HepG2 (cell line): ENCODE results near the gene NCF4. TPM values are rescaled to one million over a fixed set of nuclear protein-coding genes. Genes with fewer than 3 reads are reported as not detected.

Experiments
- ATF5 ChIP-seq: sonication (generic); formaldehyde crosslinking; IDR thresholded peaks from 2 replicates; pipeline ENCODE4 v1.4.0; 2020; ENCODE audit warnings: mild to moderate bottlenecking, low read depth, missing genetic modification reagents
- ATRX ChIP-seq: sonication (generic); formaldehyde crosslinking; IDR thresholded peaks from 2 replicates; pipeline ENCODE4 v1.4.0; 2020; ENCODE audit warnings: missing genetic modification reagents, borderline replicate concordance
- CC2D1A ChIP-seq: sonication (generic); formaldehyde crosslinking; IDR thresholded peaks from 2 replicates; pipeline ENCODE4 v1.8.1; 2023; ENCODE audit warnings: mild to moderate bottlenecking, missing genetic modification reagents
- GABPA ChIP-seq, 2 experiments: IDR thresholded peaks; 2 replicates each; pipeline ENCODE4 v1.6.1; 2011 to 2016; ENCODE audit warnings: low read depth in 2 of 2, low read length in 1 of 2, missing biosample characterization in 1 of 2, missing genetic modification characterization in 1 of 2
- GTF2F1 ChIP-seq: fragments of 150-350 bp; IDR thresholded peaks from 2 replicates; pipeline ENCODE4 v1.6.1; 2014; ENCODE audit warnings: low read length
- HES4 ChIP-seq: sonication (generic); formaldehyde crosslinking; IDR thresholded peaks from 2 replicates; pipeline ENCODE4 v1.9.0; 2021; ENCODE audit warnings: mild to moderate bottlenecking, missing genetic modification reagents, borderline replicate concordance
- MLXIP ChIP-seq: sonication (generic); formaldehyde crosslinking; IDR thresholded peaks from 2 replicates; pipeline ENCODE4 v1.9.0; 2021; ENCODE audit warnings: missing genetic modification reagents, borderline replicate concordance
- MTA1 ChIP-seq: sonication (generic); formaldehyde crosslinking; IDR thresholded peaks from 2 replicates; pipeline ENCODE4 v1.4.0; 2020; ENCODE audit warnings: missing genetic modification reagents, mild to moderate bottlenecking, borderline replicate concordance
- NFAT5 ChIP-seq: sonication (generic); formaldehyde crosslinking; IDR thresholded peaks from 2 replicates; pipeline ENCODE4 v1.4.0; 2020; ENCODE audit warnings: missing genetic modification reagents
- POLR2AphosphoS2 ChIP-seq: IDR thresholded peaks from 2 replicates; pipeline ENCODE4 v1.6.1; 2011; ENCODE audit warnings: low read depth, low read length, improper control_type of control experiment
- REXO4 ChIP-seq: sonication (generic); formaldehyde crosslinking; IDR thresholded peaks from 2 replicates; pipeline ENCODE4 v1.8.0; 2022; ENCODE audit warnings: missing genetic modification reagents, mild to moderate bottlenecking, borderline replicate concordance
- SNAI1 ChIP-seq: sonication (generic); formaldehyde crosslinking; IDR thresholded peaks from 2 replicates; pipeline ENCODE4 v1.5.0; 2020; ENCODE audit warnings: mild to moderate bottlenecking, missing genetic modification reagents, borderline replicate concordance
- TSC22D2 ChIP-seq: sonication (generic); formaldehyde crosslinking; IDR thresholded peaks from 2 replicates; pipeline ENCODE4 v1.5.1; 2020; ENCODE audit warnings: missing genetic modification reagents, mild to moderate bottlenecking, borderline replicate concordance
- ZBTB2 ChIP-seq: sonication (generic); formaldehyde crosslinking; IDR thresholded peaks from 2 replicates; pipeline ENCODE4 v1.8.0; 2022; ENCODE audit warnings: low read depth, missing genetic modification reagents
- ZKSCAN8 ChIP-seq: IDR thresholded peaks from 2 replicates; pipeline ENCODE4 v1.6.1; 2016; ENCODE audit warnings: borderline replicate concordance, missing genetic modification reagents, missing compliant biosample characterization
- ZNF282 ChIP-seq: fragments of 450-650 bp; IDR thresholded peaks from 2 replicates; pipeline ENCODE4 v1.6.1; 2018; ENCODE audit not compliant: partially characterized antibody
- ZNF468 ChIP-seq: sonication (generic); formaldehyde crosslinking; IDR thresholded peaks from 2 replicates; pipeline ENCODE4 v1.8.0; 2022; ENCODE audit warnings: mild to moderate bottlenecking, moderate library complexity, missing genetic modification reagents
- ZNF589 ChIP-seq: sonication (generic); formaldehyde crosslinking; conservative IDR thresholded peaks from 2 replicates; pipeline ENCODE4 v1.8.0; 2022; ENCODE audit warnings: mild to moderate bottlenecking, moderate library complexity, missing genetic modification reagents
- ZNF839 ChIP-seq: sonication (generic); formaldehyde crosslinking; IDR thresholded peaks from 2 replicates; pipeline ENCODE4 v1.4.0; 2020; ENCODE audit warnings: missing genetic modification reagents, mild to moderate bottlenecking, borderline replicate concordance
- polyA plus RNA-seq, 8 experiments: library from polyadenylated mRNA; depleted of rRNA in 3 of 8; stranded (reverse) in 7 of 8; unstranded in 1 of 8; fragments of >200 nt; fragmentation: Illumina TruSeq in 4 of 8; extraction: Trizol in 4 of 8; gene quantifications; 2 replicates each; pipeline versions ENCODE4 v1.2.1 to v1.2.3, GENCODE V29; 2011 to 2016; ENCODE audit warnings: low read depth in 4 of 8, missing spikeins in 1 of 8, mixed read lengths in 1 of 8; ENCODE audit not compliant: insufficient read depth in 1 of 8
- total RNA-seq, 5 experiments: library from RNA; depleted of rRNA; stranded (reverse); fragments of >200 nt; fragmentation: Illumina TruSeq; extraction: Trizol; gene quantifications; 2 replicates each; pipeline ENCODE4 v1.2.3, GENCODE V29; 2016; ENCODE audit warnings: low read depth in 1 of 5

NCF4 gene
- total and polyA plus RNA-seq, 2 of the 13 experiments (the other 11 are each of a cell fraction or from before 2014, with no cell fraction given): not detected

- 0 out of 2 replicates have a peak, but pooled peaks have one; percentile 48 for TF ChIP-seq ZNF589
- no peak for TF ChIP-seq ZNF468
- no peak for TF ChIP-seq GTF2F1
- no peak for TF ChIP-seq ATRX (CRISPR knock-in tag)
- no peak for TF ChIP-seq NFAT5 (CRISPR knock-in tag)
- no peak for TF ChIP-seq CC2D1A (CRISPR knock-in tag)
- no peak for TF ChIP-seq GABPA (IDR thresholded peaks at IDR 0.05; ENCODE audit: low read depth, low read length)
- TF ChIP-seq GABPA (CRISPR knock-in tag; IDR thresholded peaks at IDR 0.05; ENCODE audit: low read depth): no peak
- 0 out of 2 replicates have a peak, but pooled peaks have one; percentile 18 for TF ChIP-seq ZKSCAN8 (CRISPR knock-in tag)
- no peak for TF ChIP-seq ZNF282
- no peak for TF ChIP-seq ZNF839 (CRISPR knock-in tag)
- no peak for TF ChIP-seq POLR2AphosphoS2
- no peak for TF ChIP-seq ZBTB2 (CRISPR knock-in tag)
- TF ChIP-seq MTA1: no peak
- TF ChIP-seq ATF5 (CRISPR knock-in tag): no peak
- no peak for TF ChIP-seq REXO4 (CRISPR knock-in tag)
- no peak for TF ChIP-seq HES4
- TF ChIP-seq SNAI1: no peak
- TF ChIP-seq MLXIP (CRISPR knock-in tag): no peak
- TF ChIP-seq TSC22D2 (CRISPR knock-in tag): no peak
Measured at GRCh38 chr22:36856121-36856791, 4.5 kb upstream of the NCF4 start (continued).
